ENCODE measurements around the gene SMOC1. TPM values are rescaled to one million over a fixed set of nuclear protein-coding genes. Genes with fewer than 3 reads are reported as not detected.

SMOC1 gene
- total RNA-seq, 1 donor from 2014 or later = 0.49 TPM

GRCh38 chr14:70050136-70050535 lies 170.9 kb downstream of the SMOC1 start:
- Mint-ChIP-seq H3K4me1 (ENCODE audit: low read depth, unreplicated experiment) (peaks cover 8% of the 10 kb centered on the region), H3K36me3 (ENCODE audit: unreplicated experiment) (no peaks in the 10 kb centered on the region), H3K4me3 (ENCODE audit: unreplicated experiment) (no peak overlapping the region), H3K27me3 (ENCODE audit: unreplicated experiment) (no peaks in the 10 kb centered on the region), H3K9me3 (ENCODE audit: unreplicated experiment) (no peaks in the 10 kb centered on the region), H3K27ac (ENCODE audit: unreplicated experiment) (no peak overlapping the region)
- TF ChIP-seq CTCF (IDR thresholded peaks at IDR 0.05; ENCODE audit: partially characterized antibody, unreplicated experiment) = no peak
- no peak for DNase-seq

DNA sequence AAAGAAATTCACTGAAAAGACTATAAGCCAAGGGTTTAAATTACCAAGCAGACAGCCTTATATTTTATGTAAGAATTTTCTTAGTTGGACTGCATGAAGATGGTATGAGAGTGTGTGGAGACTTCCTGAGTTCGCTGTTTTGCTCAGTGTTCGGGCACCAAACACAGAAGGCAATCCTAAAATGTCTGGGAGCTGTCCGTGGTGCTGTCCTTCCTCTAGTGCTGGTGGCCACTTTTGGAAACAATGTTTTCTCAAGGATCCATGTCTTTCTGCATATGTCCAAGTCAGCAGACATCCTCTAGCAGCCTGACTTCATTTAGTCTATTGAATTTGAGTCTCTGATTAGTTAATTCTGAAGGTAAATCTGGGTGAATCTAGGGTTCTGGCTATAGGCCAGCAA lies 173.8 kb downstream of the SMOC1 start:
- H3K4me1 Mint-ChIP-seq (ENCODE audit: low read depth, unreplicated experiment) = peaks cover 8% of the 10 kb centered on the region
- H3K36me3 Mint-ChIP-seq (ENCODE audit: unreplicated experiment) = no peaks in the 10 kb centered on the region
- H3K27me3 Mint-ChIP-seq (ENCODE audit: unreplicated experiment) = no peaks in the 10 kb centered on the region
- DNase-seq = no peak
- H3K4me3 Mint-ChIP-seq (ENCODE audit: unreplicated experiment) = no peak overlapping the region
- H3K9me3 Mint-ChIP-seq (ENCODE audit: unreplicated experiment) = peaks cover 2% of the 10 kb centered on the region
- TF ChIP-seq CTCF (IDR thresholded peaks at IDR 0.05; ENCODE audit: partially characterized antibody, unreplicated experiment) = no peak
- no peak overlapping the region for H3K27ac Mint-ChIP-seq (ENCODE audit: unreplicated experiment)

- no peaks in the 10 kb centered on the region for H3K36me3 Mint-ChIP-seq (ENCODE audit: unreplicated experiment)
- H3K9me3 Mint-ChIP-seq (ENCODE audit: unreplicated experiment) = peaks cover 2% of the 10 kb centered on the region
- no peaks in the 10 kb centered on the region for H3K4me1 Mint-ChIP-seq (ENCODE audit: low read depth, unreplicated experiment)
- no peak overlapping the region for H3K27ac Mint-ChIP-seq (ENCODE audit: unreplicated experiment)
- TF ChIP-seq CTCF (IDR thresholded peaks at IDR 0.05; ENCODE audit: partially characterized antibody, unreplicated experiment) = no peak
- H3K4me3 Mint-ChIP-seq (ENCODE audit: unreplicated experiment) = no peak overlapping the region
- no peak for DNase-seq
- no peaks in the 10 kb centered on the region for H3K27me3 Mint-ChIP-seq (ENCODE audit: unreplicated experiment)
These were observed 178.4 kb downstream of the SMOC1 start for GRCh38 chr14:70057519-70058136.

GRCh38 chr14:70059545-70059944 lies 180.3 kb downstream of the SMOC1 start:
- no peaks in the 10 kb centered on the region for H3K4me1 Mint-ChIP-seq (ENCODE audit: low read depth, unreplicated experiment)
- H3K27me3 Mint-ChIP-seq (ENCODE audit: unreplicated experiment) = no peaks in the 10 kb centered on the region
- H3K4me3 Mint-ChIP-seq (ENCODE audit: unreplicated experiment) = no peak overlapping the region
- peaks cover 2% of the 10 kb centered on the region for H3K9me3 Mint-ChIP-seq (ENCODE audit: unreplicated experiment)
- TF ChIP-seq CTCF (IDR thresholded peaks at IDR 0.05; ENCODE audit: partially characterized antibody, unreplicated experiment) = no peak
- H3K27ac Mint-ChIP-seq (ENCODE audit: unreplicated experiment) = no peak overlapping the region
- no peaks in the 10 kb centered on the region for H3K36me3 Mint-ChIP-seq (ENCODE audit: unreplicated experiment)
- no peak for DNase-seq

DNA sequence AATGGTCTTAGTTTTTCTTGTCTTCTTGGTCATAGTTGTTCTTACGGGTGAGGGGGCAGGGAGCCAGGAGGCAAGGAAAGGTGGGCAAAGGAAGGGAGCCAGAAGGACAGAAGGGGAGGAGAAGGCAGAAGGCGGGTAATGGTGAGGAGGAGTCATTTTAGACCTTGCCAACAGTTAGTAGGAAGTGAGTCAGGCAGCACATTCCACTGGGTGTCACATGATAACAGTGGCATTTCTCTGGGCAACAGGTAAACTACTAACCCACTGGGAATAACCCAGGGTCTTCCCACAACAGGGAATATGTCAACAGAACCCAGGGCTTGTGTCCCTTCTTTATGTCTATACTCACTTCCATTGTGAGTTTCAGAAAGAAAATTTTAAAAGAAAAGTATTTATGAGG lies 181.9 kb downstream of the SMOC1 start:
- no peak overlapping the region for H3K27ac Mint-ChIP-seq (ENCODE audit: unreplicated experiment)

More for the DNA sequence above, 181.9 kb downstream of the SMOC1 start:
- no peaks in the 10 kb centered on the region for H3K27me3 Mint-ChIP-seq (ENCODE audit: unreplicated experiment)
- no peak overlapping the region for H3K4me3 Mint-ChIP-seq (ENCODE audit: unreplicated experiment)
- H3K9me3 Mint-ChIP-seq (ENCODE audit: unreplicated experiment) = no peaks in the 10 kb centered on the region
- no peaks in the 10 kb centered on the region for H3K36me3 Mint-ChIP-seq (ENCODE audit: unreplicated experiment)
- H3K4me1 Mint-ChIP-seq (ENCODE audit: low read depth, unreplicated experiment) = no peaks in the 10 kb centered on the region
- no peak for DNase-seq
- TF ChIP-seq CTCF (IDR thresholded peaks at IDR 0.05; ENCODE audit: partially characterized antibody, unreplicated experiment) = no peak
